Fibroblast of lung (primary cell): ENCODE measurements around the gene PRKCSH. TPM values are rescaled to one million over a fixed set of nuclear protein-coding genes. Genes with fewer than 3 reads are reported as not detected.

Experiments
- DNase-seq, 2 donors: peaks; one replicate each; pipeline versions ENCODE4 v3.0.0 to v3.0.0-alpha.2; 2010; ENCODE audit warnings: low read depth in 2 of 2
- H2AFZ ChIP-seq: 2 replicates; pipeline ENCODE4 v1.5.1; 2012; ENCODE audit warnings: low read length, control low read depth, inconsistent platforms
- H3K27ac ChIP-seq: 2 replicates; pipeline ENCODE4 v1.5.1; 2011; ENCODE audit warnings: low read length, control low read depth; ENCODE audit not compliant: insufficient read depth
- H3K27me3 ChIP-seq: 2 replicates; pipeline ENCODE4 v1.5.1; 2011; ENCODE audit warnings: mild to moderate bottlenecking, low read length; ENCODE audit not compliant: control insufficient read depth, insufficient read depth
- H3K36me3 ChIP-seq: 2 replicates; pipeline ENCODE4 v1.5.1; 2011; ENCODE audit warnings: low read length; ENCODE audit not compliant: control insufficient read depth, insufficient read depth
- H3K4me1 ChIP-seq: 2 replicates; pipeline ENCODE4 v1.5.1; 2011; ENCODE audit warnings: low read length; ENCODE audit not compliant: control insufficient read depth, insufficient read depth; ENCODE audit errors: extremely low read depth
- H3K4me2 ChIP-seq: 2 replicates; pipeline ENCODE4 v1.5.1; 2011; ENCODE audit warnings: low read length, control low read depth; ENCODE audit not compliant: insufficient read depth; ENCODE audit errors: extremely low read depth
- H3K4me3 ChIP-seq, 4 experiments: fragments of 200-600 bp in 1 of 4; sonication (generic) in 1 of 4; replicated peaks in 1 of 4; 2 replicates each; pipeline ENCODE4 v1.5.1; 2011 to 2016; ENCODE audit warnings: low read length in 4 of 4, low read depth in 3 of 4, mild to moderate bottlenecking in 3 of 4, control low read depth in 2 of 4, inconsistent platforms in 1 of 4, mixed read lengths in 1 of 4; ENCODE audit not compliant: insufficient read depth in 1 of 4; ENCODE audit errors: control extremely low read depth in 1 of 4
- H3K79me2 ChIP-seq: 2 replicates; pipeline ENCODE4 v1.5.1; 2012; ENCODE audit warnings: mild to moderate bottlenecking, low read length, inconsistent platforms; ENCODE audit not compliant: control insufficient read depth, insufficient read depth
- H3K9ac ChIP-seq: 2 replicates; pipeline ENCODE4 v1.5.1; 2011; ENCODE audit warnings: mild to moderate bottlenecking, low read length, control low read depth; ENCODE audit not compliant: insufficient read depth
- H3K9me3 ChIP-seq: 2 replicates; pipeline ENCODE4 v1.5.1; 2012; ENCODE audit warnings: low read depth, low read length; ENCODE audit not compliant: control insufficient read depth, insufficient read depth
- H4K20me1 ChIP-seq: 2 replicates; pipeline ENCODE4 v1.5.1; 2011; ENCODE audit warnings: low read length; ENCODE audit not compliant: control insufficient read depth, insufficient read depth; ENCODE audit errors: extremely low read depth
- EZH2 ChIP-seq: IDR thresholded peaks from 2 replicates; pipeline ENCODE4 v1.5.1; 2012; ENCODE audit warnings: low read length, control low read depth, mild to moderate bottlenecking; ENCODE audit errors: missing control alignments
- polyA plus RNA-seq, 2 donors: library from polyadenylated mRNA; depleted of rRNA in 1 of 2; stranded (reverse) in 1 of 2; unstranded in 1 of 2; fragments of >200 nt; gene quantifications; 2 replicates each; pipeline ENCODE4 v1.2.1, GENCODE V29; 2011 to 2012; ENCODE audit warnings: missing spikeins in 1 of 2
- total RNA-seq: library from RNA; depleted of rRNA; stranded (reverse); fragments of >200 nt; gene quantifications from 2 replicates; pipeline ENCODE4 v1.2.1, GENCODE V29; 2014
- TF ChIP-seq, protein P1 (sequence below), 2 donors: IDR thresholded peaks in 1 of 2; conservative IDR thresholded peaks in 1 of 2; 1 replicate in 1 of 2; 2 replicates in 1 of 2; pipeline ENCODE4 v1.5.1; 2011 to 2012; ENCODE audit warnings: low read length in 2 of 2, control low read depth in 1 of 2, inconsistent platforms in 1 of 2, low read depth in 1 of 2, mild to moderate bottlenecking in 1 of 2

The PRKCSH gene
- total and polyA plus RNA-seq, 2 donors (not counting 1 experiment from before 2014, with no cell fraction given) = 117 to 134 TPM

- H2AFZ ChIP-seq = no peak overlapping the region
- no peak overlapping the region for H3K4me3 ChIP-seq
- peaks cover 2% of the 10 kb centered on the region for H3K36me3 ChIP-seq
- no peak for DNase-seq
- H4K20me1 ChIP-seq = no peaks in the 10 kb centered on the region
- TF ChIP-seq, protein P1, sequence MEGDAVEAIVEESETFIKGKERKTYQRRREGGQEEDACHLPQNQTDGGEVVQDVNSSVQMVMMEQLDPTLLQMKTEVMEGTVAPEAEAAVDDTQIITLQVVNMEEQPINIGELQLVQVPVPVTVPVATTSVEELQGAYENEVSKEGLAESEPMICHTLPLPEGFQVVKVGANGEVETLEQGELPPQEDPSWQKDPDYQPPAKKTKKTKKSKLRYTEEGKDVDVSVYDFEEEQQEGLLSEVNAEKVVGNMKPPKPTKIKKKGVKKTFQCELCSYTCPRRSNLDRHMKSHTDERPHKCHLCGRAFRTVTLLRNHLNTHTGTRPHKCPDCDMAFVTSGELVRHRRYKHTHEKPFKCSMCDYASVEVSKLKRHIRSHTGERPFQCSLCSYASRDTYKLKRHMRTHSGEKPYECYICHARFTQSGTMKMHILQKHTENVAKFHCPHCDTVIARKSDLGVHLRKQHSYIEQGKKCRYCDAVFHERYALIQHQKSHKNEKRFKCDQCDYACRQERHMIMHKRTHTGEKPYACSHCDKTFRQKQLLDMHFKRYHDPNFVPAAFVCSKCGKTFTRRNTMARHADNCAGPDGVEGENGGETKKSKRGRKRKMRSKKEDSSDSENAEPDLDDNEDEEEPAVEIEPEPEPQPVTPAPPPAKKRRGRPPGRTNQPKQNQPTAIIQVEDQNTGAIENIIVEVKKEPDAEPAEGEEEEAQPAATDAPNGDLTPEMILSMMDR (conservative IDR thresholded peaks at IDR 0.05 in 1 of 2, IDR thresholded peaks at IDR 0.05 in 1 of 2; ENCODE audit: low read depth in 1 of 2, low read length in 2 of 2) = no peak
- no peak for TF ChIP-seq EZH2
- no peaks in the 10 kb centered on the region for H3K79me2 ChIP-seq
- H3K9me3 ChIP-seq = no peaks in the 10 kb centered on the region
- H3K27me3 ChIP-seq = no peaks in the 10 kb centered on the region
- no peak overlapping the region for H3K27ac ChIP-seq
- no peak overlapping the region for H3K9ac ChIP-seq
- no peak overlapping the region for H3K4me2 ChIP-seq
- H3K4me1 ChIP-seq = no peaks in the 10 kb centered on the region
These were observed 59.3 kb downstream of the PRKCSH start for GRCh38 chr19:11494634-11495285.

DNA sequence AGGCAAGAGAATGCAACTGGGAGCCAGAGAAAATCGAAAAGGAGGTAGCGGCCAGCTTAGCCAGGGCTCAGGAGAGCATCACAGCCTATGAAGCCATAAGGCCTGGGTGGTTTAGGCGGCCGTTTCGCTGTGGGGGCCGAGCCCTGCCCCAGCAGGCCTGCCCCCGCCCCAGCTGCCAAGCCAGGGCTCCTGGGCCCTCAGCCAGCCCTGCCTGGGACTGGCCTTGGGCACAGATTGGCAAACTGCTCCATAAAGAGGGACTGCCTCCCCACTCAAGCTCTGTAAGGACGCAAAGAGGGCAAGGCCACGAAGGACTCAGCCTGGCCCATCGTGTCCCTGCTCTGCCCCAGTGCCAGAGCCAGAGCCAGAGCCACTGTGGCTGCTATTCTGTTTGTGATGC, 60.0 kb downstream of the PRKCSH start:
- H3K9ac ChIP-seq = no peak overlapping the region
- peaks cover 2% of the 10 kb centered on the region for H3K36me3 ChIP-seq
- no peaks in the 10 kb centered on the region for H3K4me1 ChIP-seq
- H3K4me2 ChIP-seq = no peak overlapping the region
- no peak for DNase-seq
- H4K20me1 ChIP-seq = no peaks in the 10 kb centered on the region
- no peak overlapping the region for H3K27ac ChIP-seq
- no peak overlapping the region for H2AFZ ChIP-seq
- no peak overlapping the region for H3K4me3 ChIP-seq
- no peaks in the 10 kb centered on the region for H3K27me3 ChIP-seq
- H3K9me3 ChIP-seq = no peaks in the 10 kb centered on the region
- TF ChIP-seq EZH2 = no peak
- TF ChIP-seq, protein P1 (conservative IDR thresholded peaks at IDR 0.05 in 1 of 2, IDR thresholded peaks at IDR 0.05 in 1 of 2; ENCODE audit: low read depth in 1 of 2, low read length in 2 of 2) = no peak
- no peaks in the 10 kb centered on the region for H3K79me2 ChIP-seq

DNA sequence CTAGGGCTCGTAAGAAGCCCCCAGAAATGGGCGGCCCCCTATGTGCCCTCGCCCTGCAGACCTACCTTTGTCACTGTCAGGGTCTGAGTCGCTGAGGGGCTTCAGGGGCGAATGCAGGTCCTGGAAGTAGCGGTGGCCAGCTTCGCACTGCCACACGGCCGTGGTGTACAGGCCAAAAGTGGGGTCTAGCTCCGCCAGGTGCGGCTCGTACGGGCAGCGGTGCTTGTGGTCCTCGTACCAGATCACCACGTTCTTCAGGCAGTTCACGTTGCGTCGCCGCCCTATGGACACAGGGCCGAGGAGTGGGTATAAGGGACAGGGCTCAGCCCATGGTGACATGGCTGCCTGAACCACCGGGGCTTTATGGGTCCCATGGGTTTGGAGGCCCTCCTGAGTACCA, 60.5 kb downstream of the PRKCSH start:
- no peak overlapping the region for H3K4me2 ChIP-seq
- H3K79me2 ChIP-seq = no peaks in the 10 kb centered on the region
- no peak overlapping the region for H3K27ac ChIP-seq
- no peaks in the 10 kb centered on the region for H3K27me3 ChIP-seq
- no peak for TF ChIP-seq EZH2
- TF ChIP-seq, protein P1 (conservative IDR thresholded peaks at IDR 0.05 in 1 of 2, IDR thresholded peaks at IDR 0.05 in 1 of 2; ENCODE audit: low read depth in 1 of 2, low read length in 2 of 2) = no peak
- H3K9ac ChIP-seq = no peak overlapping the region
- DNase-seq = no peak
- no peak overlapping the region for H2AFZ ChIP-seq
- no peaks in the 10 kb centered on the region for H3K36me3 ChIP-seq
- no peaks in the 10 kb centered on the region for H4K20me1 ChIP-seq
- H3K4me1 ChIP-seq = no peaks in the 10 kb centered on the region
- H3K9me3 ChIP-seq = no peaks in the 10 kb centered on the region
- no peak overlapping the region for H3K4me3 ChIP-seq
